ENCODE measurements around the gene PAK2.
"Not testable (repeated sequence)": the region's sequence is repeated elsewhere in the genome, so short reads cannot be mapped to it uniquely, and the experiment has no call there.

PAK2 gene

DNA sequence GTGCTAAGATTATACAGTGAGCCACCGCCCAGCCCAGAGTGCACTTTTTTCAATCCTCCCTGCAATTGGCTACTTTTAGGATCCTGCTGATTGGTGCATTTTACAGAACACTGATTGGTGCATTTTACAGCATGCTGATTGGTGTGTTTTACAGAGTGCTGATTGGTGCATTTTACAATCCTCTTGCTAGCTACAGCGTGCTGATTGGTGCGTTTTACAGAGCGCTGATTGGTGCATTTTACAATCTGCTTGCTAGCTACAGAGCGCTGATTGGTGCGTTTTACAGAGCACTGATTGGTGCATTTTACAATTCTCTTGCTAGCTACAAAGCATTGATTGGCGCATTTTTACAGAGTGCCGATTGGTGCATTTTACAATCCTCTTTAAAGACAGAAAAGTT is 123.3 kb downstream of the PAK2 start:
- not testable (repeated sequence) for H3K36me3 ChIP-seq (ENCODE audit: control insufficient read depth, insufficient read depth, low read length, severe bottlenecking); H3K4me3 ChIP-seq (ENCODE audit: low read length); H3K9me3 ChIP-seq (ENCODE audit: control insufficient read depth, low read length); DNase-seq (ENCODE audit: low read depth); H3K4me1 ChIP-seq (ENCODE audit: control insufficient read depth, insufficient read depth, low read length); H3K9ac ChIP-seq (ENCODE audit: low read length); H3K27me3 ChIP-seq (replicated peaks; ENCODE audit: control insufficient read depth, insufficient read depth, low read length)

DNA sequence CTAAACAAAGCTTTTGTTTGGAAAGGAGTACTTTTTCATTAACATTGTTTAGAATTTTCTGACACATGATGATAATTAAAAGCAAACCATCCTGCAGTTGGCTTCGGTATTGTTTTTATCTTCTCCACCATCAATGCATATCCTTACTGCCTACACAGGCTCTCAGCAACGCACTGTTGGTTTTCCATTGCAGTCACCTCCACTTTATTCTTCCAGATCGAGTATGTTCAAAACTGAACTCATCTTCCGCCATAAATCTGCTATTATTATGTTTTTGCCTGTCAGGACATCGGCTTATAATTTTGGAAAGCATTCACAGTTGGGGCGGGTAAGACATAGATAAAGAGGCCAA is 127.5 kb downstream of the PAK2 start:
- DNase-seq (ENCODE audit: low read depth), result no peak
- Histone ChIP-seq H3K27me3 (replicated peaks; ENCODE audit: control insufficient read depth, insufficient read depth, low read length) (no peaks in the 10 kb centered on the region), H3K9me3 (ENCODE audit: control insufficient read depth, low read length) (no peaks in the 10 kb centered on the region), H3K4me3 (ENCODE audit: low read length) (peak overlapping the region; percentile 99), H3K9ac (ENCODE audit: low read length) (peak overlapping the region; percentile 89), H3K4me1 (ENCODE audit: control insufficient read depth, insufficient read depth, low read length) (peaks cover 21% of the 10 kb centered on the region), H3K36me3 (ENCODE audit: control insufficient read depth, insufficient read depth, low read length, severe bottlenecking) (peaks cover 5% of the 10 kb centered on the region)

- peak within 1 kb of the TSS; percentile 98 for H3K9ac ChIP-seq (ENCODE audit: low read length)
- H3K36me3 ChIP-seq (ENCODE audit: control insufficient read depth, insufficient read depth, low read length, severe bottlenecking), result peaks cover 5% of the 10 kb centered on the region
- H3K4me1 ChIP-seq (ENCODE audit: control insufficient read depth, insufficient read depth, low read length), result peaks cover 21% of the 10 kb centered on the region
- H3K4me3 ChIP-seq (ENCODE audit: low read length), result peak within 1 kb of the TSS; percentile 99
- H3K27me3 ChIP-seq (replicated peaks; ENCODE audit: control insufficient read depth, insufficient read depth, low read length), result no peaks in the 10 kb centered on the region
- DNase-seq (ENCODE audit: low read depth), result peak; percentile 97
- no peaks in the 10 kb centered on the region for H3K9me3 ChIP-seq (ENCODE audit: control insufficient read depth, low read length)
Observed at GRCh38 chr3:196867507-196868296, 128.0 kb downstream of the PAK2 start, which contains the start of gene SENP5. Gene SENP5, plus strand, starts transcription at chr3:196867920. Its CDS starts 17,262 bp downstream, at chr3:196885182.

- Histone ChIP-seq H3K4me1 (ENCODE audit: control insufficient read depth, insufficient read depth, low read length) (peaks cover 21% of the 10 kb centered on the region), H3K27me3 (replicated peaks; ENCODE audit: control insufficient read depth, insufficient read depth, low read length) (no peaks in the 10 kb centered on the region), H3K9me3 (ENCODE audit: control insufficient read depth, low read length) (no peaks in the 10 kb centered on the region), H3K36me3 (ENCODE audit: control insufficient read depth, insufficient read depth, low read length, severe bottlenecking) (peaks cover 5% of the 10 kb centered on the region), H3K4me3 (ENCODE audit: low read length) (peak overlapping the region; percentile 99), H3K9ac (ENCODE audit: low read length) (peak overlapping the region; percentile 98)
- DNase-seq (ENCODE audit: low read depth), result peak; percentile 65
Observed at GRCh38 chr3:196868297-196868661, 128.6 kb downstream of the PAK2 start.

DNA sequence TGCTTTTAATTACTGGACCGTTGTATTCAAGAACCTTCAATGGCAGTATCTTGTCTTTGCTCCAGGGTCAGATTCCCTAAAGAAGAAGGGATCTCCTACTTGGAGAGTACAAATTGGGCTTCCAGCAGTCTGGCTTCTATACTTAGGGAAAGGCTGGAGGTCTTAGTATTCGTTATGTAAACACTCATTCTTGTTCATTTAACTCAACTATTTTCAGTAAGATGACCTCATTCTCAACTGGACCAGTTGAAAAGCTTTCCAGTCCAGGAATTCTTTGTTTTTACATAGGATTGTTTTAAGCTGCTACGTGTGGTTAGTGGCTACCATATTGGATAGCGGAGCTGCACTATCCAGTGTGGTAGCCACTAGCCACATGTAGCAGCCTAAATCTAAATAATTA is 132.7 kb downstream of the PAK2 start:
- DNase-seq (ENCODE audit: low read depth), result no peak
- Histone ChIP-seq H3K4me1 (ENCODE audit: control insufficient read depth, insufficient read depth, low read length) (peaks cover 15% of the 10 kb centered on the region), H3K9ac (ENCODE audit: low read length) (no peak overlapping the region), H3K27me3 (replicated peaks; ENCODE audit: control insufficient read depth, insufficient read depth, low read length) (no peaks in the 10 kb centered on the region), H3K4me3 (ENCODE audit: low read length) (no peak overlapping the region), H3K36me3 (ENCODE audit: control insufficient read depth, insufficient read depth, low read length, severe bottlenecking) (peaks cover 5% of the 10 kb centered on the region), H3K9me3 (ENCODE audit: control insufficient read depth, low read length) (no peaks in the 10 kb centered on the region)

- not testable (repeated sequence) for H3K4me1 ChIP-seq (ENCODE audit: control insufficient read depth, insufficient read depth, low read length); H3K9me3 ChIP-seq (ENCODE audit: control insufficient read depth, low read length); H3K36me3 ChIP-seq (ENCODE audit: control insufficient read depth, insufficient read depth, low read length, severe bottlenecking); DNase-seq (ENCODE audit: low read depth); H3K27me3 ChIP-seq (replicated peaks; ENCODE audit: control insufficient read depth, insufficient read depth, low read length); H3K4me3 ChIP-seq (ENCODE audit: low read length); H3K9ac ChIP-seq (ENCODE audit: low read length)
Observed at GRCh38 chr3:196874511-196875094, 134.9 kb downstream of the PAK2 start.

GRCh38 chr3:196875258-196875657 is 135.6 kb downstream of the PAK2 start:
- Histone ChIP-seq H3K4me3 (ENCODE audit: low read length) (no peak overlapping the region), H3K9me3 (ENCODE audit: control insufficient read depth, low read length) (no peaks in the 10 kb centered on the region), H3K36me3 (ENCODE audit: control insufficient read depth, insufficient read depth, low read length, severe bottlenecking) (peaks cover 5% of the 10 kb centered on the region), H3K4me1 (ENCODE audit: control insufficient read depth, insufficient read depth, low read length) (peaks cover under 1% of the 10 kb centered on the region), H3K27me3 (replicated peaks; ENCODE audit: control insufficient read depth, insufficient read depth, low read length) (no peaks in the 10 kb centered on the region), H3K9ac (ENCODE audit: low read length) (no peak overlapping the region)
- no peak for DNase-seq (ENCODE audit: low read depth)
